ENCODE results near the gene SFI1.
"Not testable (repeated sequence)": the region's sequence is repeated elsewhere in the genome, so short reads cannot be mapped to it uniquely, and the experiment has no call there.

SFI1 gene

DNA sequence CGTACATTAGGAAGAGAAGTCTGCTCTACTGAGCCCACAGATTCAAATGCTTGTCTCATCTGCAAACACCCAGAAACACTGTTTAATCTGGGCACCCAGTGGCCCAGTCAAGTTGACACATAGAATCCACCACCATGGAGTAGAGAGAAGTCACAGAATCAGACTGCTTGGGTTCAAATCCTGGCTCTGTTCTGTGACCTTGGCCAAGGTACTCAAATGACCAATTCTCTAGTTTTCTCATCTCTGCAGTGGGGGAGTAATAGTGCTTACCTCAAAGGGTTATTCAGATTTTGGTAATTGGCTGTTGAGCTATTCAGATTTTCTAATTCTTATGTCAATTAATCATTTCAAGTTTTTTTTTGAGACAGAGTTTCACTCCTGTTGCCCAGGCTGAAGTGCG lies 93.8 kb downstream of the SFI1 start:
- DNase-seq, result not testable (repeated sequence)

DNA sequence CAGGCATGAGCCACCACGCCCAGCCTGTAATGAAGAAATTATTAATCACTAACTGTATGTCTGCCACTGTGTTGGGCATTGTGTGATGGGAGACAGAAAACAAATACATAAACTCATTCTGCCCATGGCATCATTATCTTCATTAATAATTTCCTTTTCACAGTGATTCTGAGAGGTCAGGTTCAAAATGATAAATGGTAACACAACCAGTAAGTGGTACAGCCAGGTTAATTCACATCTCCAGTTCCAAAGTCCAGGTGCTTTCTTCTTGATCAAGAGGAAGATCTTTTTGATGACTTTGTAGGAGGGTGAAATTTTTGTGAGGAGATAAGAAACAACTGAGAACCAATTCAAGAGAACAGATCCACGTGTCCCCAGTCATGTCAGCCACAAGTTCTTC lies 98.9 kb downstream of the SFI1 start:
- DNase-seq, result no peak

DNA sequence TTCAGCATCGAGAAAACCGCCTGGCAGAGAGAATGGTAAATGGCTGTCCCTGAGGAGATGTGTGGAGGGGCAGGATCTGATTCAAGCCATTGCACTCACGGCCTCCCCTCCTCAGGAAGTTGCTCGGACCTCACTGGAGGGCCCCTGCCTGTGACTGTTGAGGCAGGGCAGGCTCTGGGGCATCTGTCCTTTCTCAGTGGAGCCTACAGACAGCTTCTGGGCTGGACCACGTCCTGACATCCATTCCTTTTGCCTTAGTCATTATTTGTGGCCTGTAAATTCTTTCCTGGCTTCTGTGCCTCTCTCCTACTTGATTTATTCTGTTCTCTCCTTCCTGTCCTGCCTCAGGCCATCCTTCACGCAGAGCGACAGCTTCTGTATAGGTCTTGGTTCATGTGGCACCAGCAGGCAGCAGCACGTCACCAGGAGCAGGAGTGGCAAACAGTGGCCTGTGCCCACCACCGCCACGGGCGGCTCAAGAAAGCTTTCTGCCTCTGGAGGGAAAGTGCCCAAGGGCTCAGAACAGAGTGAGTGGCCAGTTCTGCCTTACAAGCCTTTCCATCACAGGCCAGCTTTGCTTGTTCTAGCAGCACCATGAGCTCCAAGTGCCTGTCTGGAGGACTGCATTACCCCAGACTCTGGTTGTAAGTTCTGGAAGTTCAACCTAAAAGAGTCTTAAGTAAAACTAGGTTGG lies 106.1 kb downstream of the SFI1 start:
- no peak for DNase-seq

DNA sequence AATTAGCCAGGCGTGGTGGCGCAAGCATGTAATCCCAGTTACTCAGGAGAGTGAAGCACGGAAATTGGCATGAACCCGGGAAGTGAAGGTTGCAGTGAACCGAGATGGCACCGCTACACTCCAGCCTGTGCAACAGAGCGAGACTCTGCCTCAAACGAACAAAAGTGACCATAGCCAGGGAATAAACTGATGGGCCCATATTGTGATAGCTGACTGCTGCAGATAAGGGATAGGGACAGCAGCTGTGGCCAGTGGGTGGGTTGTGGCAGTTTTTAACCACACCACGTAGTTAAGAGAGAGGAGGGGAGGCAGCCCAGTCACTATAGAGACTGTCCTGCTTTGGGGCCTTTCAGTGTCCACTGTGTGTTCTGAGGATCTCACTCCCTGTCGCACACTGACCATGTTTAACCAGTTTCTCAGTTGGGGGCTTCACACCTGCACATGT lies 106.8 kb downstream of the SFI1 start:
- no peak for DNase-seq

DNA sequence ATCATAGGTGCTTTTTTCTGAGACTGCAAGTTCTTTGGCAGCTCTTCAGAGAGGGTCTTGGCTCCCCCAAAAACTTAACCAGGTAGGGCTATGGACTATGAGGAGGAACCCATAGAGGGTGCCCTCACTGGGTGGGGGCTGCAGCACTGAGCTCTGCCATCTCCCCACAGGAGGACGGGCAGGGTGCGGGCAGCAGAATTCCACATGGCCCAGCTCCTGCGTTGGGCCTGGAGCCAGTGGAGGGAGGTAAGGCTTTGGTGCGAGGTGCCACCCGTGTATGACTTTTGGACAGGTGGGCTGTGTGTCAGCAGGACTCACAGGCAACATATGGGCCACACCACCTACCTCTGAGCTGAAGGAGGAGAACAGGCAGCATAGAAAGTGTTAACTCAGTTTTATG lies 107.2 kb downstream of the SFI1 start:
- DNase-seq, result no peak

DNA sequence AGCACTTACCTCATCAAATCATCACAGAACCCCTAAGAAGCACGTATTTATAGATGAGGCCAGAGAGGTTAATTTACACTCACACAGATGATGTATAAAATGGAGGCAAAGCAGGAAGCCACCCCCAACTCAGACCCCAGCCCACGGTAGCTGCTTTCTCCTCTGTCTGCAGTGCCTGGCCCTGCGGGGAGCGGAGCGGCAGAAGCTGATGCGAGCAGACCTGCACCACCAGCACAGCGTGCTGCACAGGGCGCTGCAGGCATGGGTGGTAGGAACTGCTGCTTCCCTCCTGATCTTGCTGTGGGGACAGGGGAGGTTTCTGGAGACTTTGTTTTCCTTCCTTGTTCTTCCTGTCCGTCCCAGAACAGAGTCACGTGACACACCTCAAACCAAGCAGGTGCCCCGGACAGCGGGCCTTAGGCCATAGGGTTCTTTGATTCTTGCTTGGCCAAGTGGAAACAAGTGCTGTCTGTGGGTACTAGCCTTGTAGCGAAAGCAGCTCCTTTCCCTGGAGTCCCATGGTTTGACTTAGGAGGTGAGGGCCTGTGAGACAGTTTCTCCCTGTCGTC lies 107.9 kb downstream of the SFI1 start:
- no peak for DNase-seq

DNA sequence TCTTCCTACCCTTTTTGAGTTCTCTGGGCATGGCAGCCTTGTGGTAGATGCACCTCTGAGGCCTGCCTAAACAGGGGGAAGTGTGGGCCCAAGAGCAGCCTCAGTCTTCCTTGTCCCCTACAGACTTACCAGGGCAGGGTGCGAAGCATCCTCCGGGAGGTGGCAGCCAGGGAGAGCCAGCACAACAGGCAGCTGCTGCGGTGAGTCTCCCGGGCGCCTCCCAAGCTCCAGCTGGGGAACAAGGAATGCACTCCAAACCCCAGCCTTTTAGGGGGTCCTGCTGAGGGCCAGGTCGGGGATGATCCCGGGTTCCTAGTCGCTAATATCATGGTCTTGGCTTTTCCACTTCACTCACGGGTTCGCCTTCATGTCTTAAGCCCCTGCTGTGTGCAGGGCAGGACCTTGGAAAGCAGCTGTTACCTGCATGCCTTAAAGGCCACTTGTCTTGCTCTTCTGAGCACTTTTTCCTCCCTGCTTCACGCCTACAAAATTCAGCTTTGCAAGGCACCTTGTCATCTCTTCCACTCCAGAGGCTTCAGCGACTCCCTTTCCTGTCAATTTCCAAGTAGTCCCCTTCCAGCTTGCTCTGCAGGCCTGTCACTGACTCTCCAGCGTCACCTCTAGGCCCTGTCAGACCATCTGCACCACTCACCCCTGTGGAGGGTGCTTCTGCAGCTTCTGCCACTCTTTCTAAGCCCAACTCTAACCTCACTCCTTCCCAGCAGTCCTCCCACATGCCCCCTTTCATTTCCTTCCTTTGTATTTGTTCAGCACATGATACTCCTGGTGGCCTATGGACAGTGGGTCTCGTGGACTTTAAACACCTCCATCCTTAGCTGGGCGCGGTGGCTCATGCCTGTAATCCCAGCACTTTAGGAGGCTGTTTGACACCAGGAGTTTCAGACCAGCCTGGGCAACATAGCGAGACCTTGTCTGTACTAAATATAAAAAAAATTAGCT lies 108.7 kb downstream of the SFI1 start:
- DNase-seq, result no peak

DNA sequence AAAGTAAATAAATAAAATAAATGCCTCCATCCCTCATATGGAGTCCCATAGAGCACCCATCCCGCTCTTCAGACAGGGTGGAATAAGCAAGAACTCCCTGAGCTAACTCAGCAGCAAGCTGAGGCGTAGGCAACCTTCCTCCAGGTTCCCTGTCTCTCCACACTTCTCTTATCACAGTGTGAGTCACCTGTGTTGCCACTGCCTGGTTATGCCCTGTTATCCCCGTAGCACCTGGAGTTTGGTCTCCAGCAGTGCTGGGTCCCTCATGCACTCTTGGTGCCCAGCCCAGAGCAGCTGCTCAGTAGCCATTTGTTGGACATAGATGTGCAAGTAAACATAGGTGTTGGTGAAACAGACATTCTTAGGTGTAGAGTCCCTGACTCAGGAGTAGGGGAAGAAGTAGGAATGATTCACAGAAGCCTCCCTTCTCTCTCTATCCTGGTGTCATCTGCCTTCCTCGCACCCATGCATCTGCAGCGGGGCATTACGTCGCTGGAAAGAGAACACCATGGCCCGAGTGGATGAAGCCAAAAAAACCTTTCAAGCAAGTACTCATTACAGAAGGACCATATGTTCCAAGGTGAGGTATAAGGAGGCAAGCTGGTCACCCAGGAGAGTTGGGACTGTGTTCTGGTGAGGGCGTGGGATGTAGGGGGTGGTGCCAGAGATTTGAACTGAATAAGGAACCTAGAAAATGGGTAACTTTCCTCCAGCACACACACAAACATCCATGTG lies 109.7 kb downstream of the SFI1 start:
- no peak for DNase-seq

DNA sequence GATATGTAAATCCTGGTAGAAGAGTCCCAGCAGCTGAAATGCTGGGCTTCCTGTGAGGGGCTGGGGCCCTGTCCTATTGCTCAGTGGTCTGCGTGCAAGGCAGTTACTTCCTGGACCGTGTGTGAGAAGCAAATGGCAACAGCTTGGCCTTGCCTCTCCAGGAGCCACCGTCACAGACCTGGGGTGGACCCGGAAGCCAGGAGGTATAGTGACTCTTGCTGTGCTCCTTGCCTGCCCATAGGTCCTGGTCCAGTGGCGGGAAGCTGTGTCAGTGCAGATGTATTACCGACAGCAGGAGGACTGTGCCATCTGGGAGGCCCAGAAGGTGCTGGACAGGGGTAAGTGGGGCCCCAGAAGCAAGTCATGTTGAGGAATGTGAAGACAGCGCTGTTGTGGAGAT lies 111.4 kb downstream of the SFI1 start:
- DNase-seq, result no peak

DNA sequence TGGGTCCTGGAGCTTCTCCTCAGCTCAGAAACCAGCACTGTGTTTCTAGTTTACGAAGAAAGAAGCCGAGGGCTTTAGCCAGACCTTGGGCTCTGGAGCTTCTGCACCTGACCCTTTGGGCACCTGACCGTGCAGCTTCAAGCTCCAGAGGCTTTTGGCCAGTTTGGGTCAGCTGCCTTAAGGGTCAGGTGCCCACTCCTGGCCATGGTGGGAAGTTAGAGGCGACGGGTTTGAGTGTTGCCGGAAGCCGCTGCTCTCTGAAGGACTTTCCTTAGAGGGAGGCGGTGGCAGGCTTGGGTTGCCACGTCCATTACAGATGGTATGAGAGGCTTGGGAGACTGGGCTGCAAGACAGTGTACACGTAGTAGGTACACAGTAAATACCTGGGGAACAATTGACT lies 113.4 kb downstream of the SFI1 start:
- DNase-seq, result no peak

DNA sequence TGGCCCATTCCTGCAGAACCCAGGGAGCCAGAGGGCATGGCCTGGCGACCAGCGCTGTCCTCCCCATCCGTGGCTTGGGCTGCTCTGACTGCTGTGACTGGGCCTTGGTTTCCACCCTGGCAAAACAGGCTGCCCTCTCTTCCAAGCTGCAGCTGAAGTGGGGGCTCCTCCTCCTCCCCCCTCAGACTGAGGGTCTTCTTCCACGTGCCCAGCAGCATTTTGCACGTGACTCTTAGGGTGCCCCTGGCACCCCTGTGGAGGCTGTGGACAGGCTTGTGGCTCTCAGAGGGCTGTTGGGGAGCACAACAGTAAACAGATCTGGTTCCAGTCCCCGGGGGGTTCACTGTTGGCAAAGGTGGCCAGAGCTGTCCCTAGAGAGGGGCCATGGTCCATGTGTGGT lies 114.3 kb downstream of the SFI1 start:
- no peak for DNase-seq

DNA sequence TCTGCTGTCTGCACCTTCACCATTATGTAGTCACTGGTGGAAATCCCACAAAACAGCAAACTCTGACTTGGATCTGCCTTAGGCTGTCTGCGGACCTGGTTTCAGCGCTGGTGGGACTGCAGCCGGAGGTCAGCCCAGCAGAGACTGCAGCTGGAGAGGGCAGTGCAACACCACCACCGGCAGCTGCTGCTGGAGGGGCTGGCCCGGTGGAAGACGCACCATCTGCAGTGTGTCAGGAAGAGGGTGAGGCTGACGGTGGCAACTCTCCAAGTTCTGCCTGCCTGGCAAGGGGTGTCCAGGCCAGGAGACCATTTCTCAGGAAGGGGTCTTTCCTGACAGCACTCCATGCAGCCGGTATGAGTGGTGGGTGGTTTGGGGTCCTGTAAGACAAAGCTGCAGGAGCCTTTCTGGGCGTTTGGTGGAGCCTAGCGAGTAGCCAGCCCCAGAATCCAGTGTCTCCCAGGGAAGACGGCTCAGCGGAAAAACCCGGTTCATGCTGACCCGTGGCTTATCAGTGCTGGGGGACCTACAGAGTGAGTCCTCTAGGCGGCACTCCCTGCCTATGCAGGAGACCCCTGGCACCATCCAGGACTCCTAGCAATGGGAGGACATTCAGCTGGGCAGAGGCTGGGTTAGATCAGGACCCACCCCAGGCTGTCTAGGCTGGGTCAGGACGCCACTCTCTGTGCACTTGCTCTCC lies 114.9 kb downstream of the SFI1 start:
- DNase-seq, result no peak

DNA sequence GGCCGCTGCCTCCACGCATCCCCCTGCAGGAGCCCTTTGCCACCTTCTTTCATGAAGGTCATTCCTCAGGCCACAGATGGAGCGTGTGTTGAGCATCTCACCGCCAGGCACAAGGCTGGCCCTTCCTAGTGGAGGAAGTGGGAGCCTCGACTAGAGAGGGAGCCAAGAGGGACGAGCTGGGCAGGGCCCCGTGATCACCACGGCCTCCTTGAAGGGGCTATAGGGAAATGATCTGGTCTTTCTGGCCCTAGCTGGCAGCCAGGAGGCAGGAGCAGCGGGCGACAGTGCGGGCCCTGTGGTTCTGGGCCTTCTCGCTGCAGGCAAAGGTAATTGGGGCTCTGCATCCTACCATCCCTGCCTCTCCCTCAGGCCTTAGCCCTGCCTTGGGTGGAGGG lies 116.6 kb downstream of the SFI1 start:
- no peak for DNase-seq

DNA sequence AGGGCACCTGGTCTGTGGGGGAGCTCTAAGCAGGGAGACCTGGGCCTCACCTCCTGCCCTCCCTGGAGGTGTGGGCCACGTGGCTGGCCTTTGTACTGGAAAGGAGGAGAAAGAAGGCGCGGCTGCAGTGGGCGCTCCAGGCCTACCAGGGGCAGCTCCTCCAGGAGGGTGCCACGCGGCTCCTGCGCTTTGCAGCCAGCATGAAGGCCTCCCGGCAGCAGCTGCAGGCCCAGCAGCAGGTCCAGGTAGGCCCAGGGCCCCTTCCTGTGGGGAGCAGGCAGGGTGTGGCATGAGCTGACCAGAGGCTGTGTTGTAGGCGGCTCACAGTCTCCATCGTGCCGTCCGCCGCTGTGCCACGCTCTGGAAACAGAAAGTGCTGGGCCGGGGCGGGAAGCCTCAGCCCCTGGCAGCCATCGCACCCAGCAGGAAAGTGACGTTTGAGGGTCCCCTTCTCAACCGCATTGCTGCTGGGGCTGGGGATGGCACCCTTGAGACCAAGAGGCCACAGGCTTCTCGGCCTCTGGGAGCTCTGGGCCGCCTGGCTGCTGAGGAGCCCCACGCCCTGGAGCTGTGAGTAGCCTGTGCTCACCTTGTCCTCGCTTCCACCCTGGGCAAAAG lies 117.1 kb downstream of the SFI1 start:
- no peak for DNase-seq

DNA sequence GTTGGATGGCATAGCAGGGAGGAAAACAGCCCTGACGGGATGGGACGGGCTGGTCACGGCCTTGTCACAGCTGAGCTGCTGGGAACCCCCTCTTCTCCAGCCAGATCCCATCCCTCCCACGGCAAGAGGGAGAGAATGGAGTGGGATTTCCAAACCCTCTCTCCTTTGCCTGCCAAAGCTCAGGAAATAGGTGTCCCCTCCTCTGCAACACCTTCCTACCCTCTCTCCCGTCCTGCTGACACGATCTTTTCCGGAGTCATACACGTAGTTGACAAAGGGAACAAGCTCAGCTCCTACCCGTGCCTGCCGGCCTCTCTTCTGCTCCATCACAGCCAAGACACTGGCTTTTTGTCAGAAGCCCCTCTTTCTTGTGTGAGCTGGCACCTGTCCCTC lies 117.6 kb downstream of the SFI1 start:
- no peak for DNase-seq

DNA sequence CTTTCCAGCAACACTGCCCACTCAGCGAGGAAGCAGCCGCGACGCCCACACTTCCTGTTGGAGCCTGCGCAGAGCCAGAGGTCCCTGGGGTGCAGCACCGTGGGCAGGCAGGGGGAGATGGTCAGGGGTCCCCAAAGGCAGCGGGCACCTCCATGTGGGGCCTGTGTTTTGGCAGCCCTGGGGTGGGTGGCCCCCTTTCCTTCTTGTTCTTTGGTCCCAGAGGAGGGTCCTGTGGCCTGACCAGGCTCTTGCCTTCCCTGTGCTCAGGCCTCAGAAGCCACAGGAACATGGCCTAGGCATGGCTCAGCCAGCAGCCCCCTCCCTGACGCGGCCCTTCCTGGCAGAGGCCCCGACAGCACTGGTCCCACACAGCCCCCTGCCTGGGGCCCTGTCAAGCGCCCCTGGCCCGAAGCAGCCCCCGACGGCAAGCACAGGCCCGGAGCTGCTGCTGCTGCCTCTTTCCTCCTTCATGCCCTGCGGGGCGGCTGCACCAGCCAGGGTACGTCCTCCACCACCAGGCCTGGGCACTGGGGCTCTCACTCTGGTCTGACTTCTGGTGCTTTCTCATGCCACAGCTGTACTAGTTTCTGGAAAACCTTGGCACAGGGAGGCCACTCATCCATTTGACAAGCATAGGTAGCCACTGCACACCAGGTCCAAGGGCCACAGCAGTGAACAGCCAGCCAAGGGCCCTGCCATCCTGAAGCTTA lies 118.6 kb downstream of the SFI1 start:
- no peak for DNase-seq

DNA sequence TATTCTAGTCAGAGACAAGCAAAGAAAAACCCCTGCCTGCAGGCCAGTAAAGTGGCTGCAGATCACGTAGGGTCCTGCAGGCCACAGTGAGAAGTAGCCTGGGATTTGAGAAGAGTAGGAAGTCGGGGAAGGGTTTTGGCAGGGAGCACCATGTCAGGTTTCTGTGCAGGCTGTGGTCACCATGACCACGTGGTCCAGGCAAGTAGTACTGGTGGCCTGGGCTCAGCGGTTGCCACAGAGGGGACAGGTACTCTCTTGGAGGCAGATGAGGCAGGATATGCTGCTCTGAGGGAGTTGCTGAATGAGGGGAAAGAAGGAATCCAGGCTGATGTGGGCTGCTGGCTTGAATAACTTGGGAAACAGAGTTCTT lies 119.1 kb downstream of the SFI1 start:
- DNase-seq, result no peak

DNA sequence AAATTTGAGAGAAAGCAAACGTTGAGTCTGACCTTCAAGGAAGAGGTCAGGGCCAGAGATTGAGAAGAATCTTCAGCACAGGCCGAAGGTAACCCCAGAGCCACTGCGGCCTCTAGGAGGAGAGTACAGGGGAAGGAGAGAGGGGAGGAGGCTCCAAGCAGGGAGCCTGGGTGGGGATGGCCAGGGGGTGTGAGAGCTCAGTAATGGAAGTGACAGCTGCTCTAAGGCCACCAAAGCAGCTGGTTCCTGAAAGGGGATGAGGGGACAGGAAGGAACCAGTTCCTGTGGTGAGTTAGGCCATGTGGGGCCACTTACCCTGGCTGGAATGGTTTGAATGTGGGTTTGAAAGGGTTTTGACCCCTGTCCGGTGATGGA lies 119.6 kb downstream of the SFI1 start:
- no peak for DNase-seq

DNA sequence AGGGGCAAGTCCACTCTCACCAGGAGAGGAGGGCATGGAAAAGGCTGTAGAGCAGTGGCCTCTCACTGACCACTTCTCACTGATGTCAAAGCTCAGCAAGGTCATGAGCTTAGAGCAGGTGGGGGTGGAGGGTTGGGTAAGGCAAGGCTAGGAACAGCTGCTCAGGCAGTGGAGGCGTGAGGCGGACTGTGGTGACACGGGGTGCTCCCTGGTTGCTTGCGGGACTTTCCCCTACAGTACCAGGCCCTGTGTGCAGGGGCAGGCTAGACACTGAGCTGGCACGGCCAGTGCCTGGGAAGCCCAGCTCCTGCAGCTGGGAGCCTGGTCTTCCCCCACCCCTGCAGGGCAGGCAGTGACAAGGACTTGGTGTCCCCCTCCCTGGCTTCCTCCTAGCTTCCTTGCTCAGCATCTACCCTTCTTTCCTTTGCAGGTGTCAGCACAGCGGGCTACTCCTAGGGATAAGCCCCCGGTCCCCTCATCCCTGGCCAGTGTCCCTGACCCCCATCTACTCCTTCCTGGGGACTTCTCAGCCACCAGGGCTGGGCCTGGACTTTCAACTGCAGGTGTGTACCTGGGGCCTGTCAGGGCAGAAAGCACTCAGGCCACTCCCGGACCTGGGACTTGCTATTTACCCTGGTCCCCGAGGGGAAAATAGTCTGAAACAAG lies 120.1 kb downstream of the SFI1 start:
- no peak for DNase-seq

DNA sequence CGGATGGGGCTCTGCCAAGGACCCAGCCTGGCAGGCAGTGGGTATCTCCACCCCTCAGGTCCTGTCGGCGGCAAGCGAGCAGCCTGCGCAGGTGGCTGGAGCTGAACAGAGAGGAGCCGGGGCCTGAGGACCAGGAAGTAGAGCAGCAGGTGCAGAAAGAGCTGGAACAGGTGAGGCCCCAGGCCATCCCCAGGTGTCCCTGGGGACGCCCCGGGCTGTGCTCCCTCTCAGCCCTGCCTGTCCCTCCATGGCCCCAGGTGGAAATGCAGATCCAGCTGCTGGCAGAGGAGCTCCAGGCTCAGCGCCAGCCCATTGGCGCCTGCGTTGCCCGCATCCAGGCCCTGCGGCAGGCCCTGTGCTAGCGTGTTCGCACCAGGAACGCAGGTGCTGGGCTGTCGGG lies 121.7 kb downstream of the SFI1 start:
- peak; percentile 62 for DNase-seq

Data from NCI-H2029 treated with DMSO at 0.1 percent for 48 hours (cell line).